Endothelial cell of umbilical vein (primary cell): Measurements from ENCODE around the gene TMEM222. TPM values are rescaled to one million over a fixed set of nuclear protein-coding genes. Genes with fewer than 3 reads are reported as not detected.

Experiments
- BruUV-seq: library from RNA; stranded (reverse); fragments of 400-500 nt; replicated peaks from 2 replicates; lab custom pipeline; 2021; lab: Mats Ljungman, UMichigan
- CTCF ChIA-PET: fragments of 300-600, 350-600 bp; sonication (Branson Sonifier 250); formaldehyde crosslinking; loops from one replicate; lab custom pipeline; 2021; ENCODE audit warnings: antibody characterized with exemption, inconsistent platforms; lab: Charles Lee
- POLR2A ChIA-PET: fragments of 300-600, 350-600 bp; sonication (Branson Sonifier 250); formaldehyde crosslinking; loops from one replicate; lab custom pipeline; 2021; ENCODE audit warnings: antibody characterized with exemption, inconsistent platforms; lab: Charles Lee
- DNase-seq: peaks from one replicate; pipeline ENCODE4 v3.0.0-alpha.2; 2011; ENCODE audit warnings: low read depth, low spot score
- FAIRE-seq: peaks from 2 replicates; lab custom pipeline; 2011; peaks lifted over from hg19 to GRCh38; lab: Jason Lieb, UNC
- H2AFZ ChIP-seq: 2 replicates; pipeline ENCODE4 v1.6.0; 2012; ENCODE audit warnings: low read depth, low read length, control low read depth, inconsistent platforms
- H3K27ac ChIP-seq: 2 replicates; pipeline ENCODE4 v1.5.1; 2011; ENCODE audit warnings: low read depth, mild to moderate bottlenecking, control low read depth, low read length, moderate library complexity; ENCODE audit not compliant: insufficient read depth
- H3K27me3 ChIP-seq, 2 experiments: 2 replicates each; pipeline versions ENCODE4 v1.6.0 to v1.6.1; 2011; ENCODE audit warnings: low read length in 2 of 2, mixed read lengths in 1 of 2; ENCODE audit not compliant: control insufficient read depth in 2 of 2, insufficient read depth in 2 of 2
- H3K36me3 ChIP-seq, 2 experiments: 2 replicates in 1 of 2; 3 replicates in 1 of 2; pipeline ENCODE4 v1.5.1; 2011; ENCODE audit warnings: low read length in 2 of 2, mild to moderate bottlenecking in 1 of 2, moderate library complexity in 1 of 2; ENCODE audit not compliant: control insufficient read depth in 2 of 2, insufficient read depth in 2 of 2; ENCODE audit errors: extremely low read depth in 1 of 2
- H3K4me1 ChIP-seq: 3 replicates; pipeline ENCODE4 v1.5.1; 2011; ENCODE audit warnings: mild to moderate bottlenecking, low read length; ENCODE audit not compliant: control insufficient read depth, insufficient read depth; ENCODE audit errors: extremely low read depth
- H3K4me2 ChIP-seq: 2 replicates; pipeline ENCODE4 v1.6.1; 2011; ENCODE audit warnings: low read length, control low read depth, mixed read lengths; ENCODE audit not compliant: insufficient read depth
- H3K4me3 ChIP-seq, 3 experiments: fragments of 200-600 bp in 1 of 3; sonication (generic), shearing (Covaris generic) in 1 of 3; replicated peaks in 1 of 3; 2 replicates each; pipeline ENCODE4 v1.5.1; 2011 to 2016; ENCODE audit warnings: control low read depth in 3 of 3, low read length in 3 of 3, mild to moderate bottlenecking in 2 of 3, inconsistent platforms in 1 of 3, low read depth in 1 of 3, moderate library complexity in 1 of 3; ENCODE audit not compliant: insufficient read depth in 1 of 3
- H3K79me2 ChIP-seq: 2 replicates; pipeline ENCODE4 v1.6.0; 2012; ENCODE audit warnings: low read length, inconsistent platforms; ENCODE audit not compliant: control insufficient read depth, insufficient read depth
- H3K9ac ChIP-seq: replicated peaks from 2 replicates; pipeline ENCODE3; 2011; ENCODE audit warnings: low read length, control low read depth; ENCODE audit not compliant: insufficient read depth; ENCODE audit errors: extremely low read depth
- H3K9me1 ChIP-seq: replicated peaks from 3 replicates; pipeline ENCODE4 v1.6.0; 2011; ENCODE audit warnings: mild to moderate bottlenecking, low read length; ENCODE audit not compliant: control insufficient read depth, insufficient read depth; ENCODE audit errors: extremely low read depth
- H3K9me3 ChIP-seq: replicated peaks from 2 replicates; pipeline ENCODE4 v1.5.1; 2012; ENCODE audit warnings: low read length, inconsistent platforms; ENCODE audit not compliant: control insufficient read depth, insufficient read depth
- H4K20me1 ChIP-seq: replicated peaks from 2 replicates; pipeline ENCODE3; 2011; ENCODE audit warnings: mild to moderate bottlenecking, low read length; ENCODE audit not compliant: control insufficient read depth, insufficient read depth; ENCODE audit errors: extremely low read depth
- EZH2 ChIP-seq: IDR thresholded peaks from 2 replicates; pipeline ENCODE4 v1.6.1; 2012; ENCODE audit warnings: borderline replicate concordance, low read depth, mild to moderate bottlenecking, moderate library complexity, low read length, inconsistent platforms; ENCODE audit not compliant: severe bottlenecking
- GATA2 ChIP-seq: IDR thresholded peaks from 2 replicates; pipeline ENCODE4 v1.7.0; 2011; ENCODE audit warnings: low read depth, mild to moderate bottlenecking, moderate library complexity, mixed read lengths, low read length; ENCODE audit not compliant: insufficient read length, insufficient read depth
- JUN ChIP-seq: IDR thresholded peaks from 2 replicates; pipeline ENCODE4 v1.6.1; 2011; ENCODE audit warnings: borderline replicate concordance, low read depth; ENCODE audit not compliant: insufficient read length, insufficient read depth
- dilution Hi-C: fragments of 300-500 bp; cut with MboI; formaldehyde crosslinking; loops from one replicate; pipeline ENCODE4 v1.15.0; 2019; ENCODE audit warnings: low sequenced_read_pairs; ENCODE audit not compliant: extremely low pct_ligation_motif_present
- intact Hi-C: fragments of 100-400 bp; cut with micrococcal nuclease; formaldehyde crosslinking; loops from one replicate; pipeline ENCODE4 v1.10.0; 2022
- polyA plus RNA-seq, 4 experiments: library from polyadenylated mRNA; depleted of rRNA in 3 of 4; stranded (reverse) in 3 of 4; unstranded in 1 of 4; fragments of >200 nt; gene quantifications; 2 replicates each; pipeline versions ENCODE4 v1.2.1 to v1.2.3, GENCODE V29; 2011 to 2012; ENCODE audit warnings: missing spikeins in 1 of 4
- total RNA-seq: library from RNA; stranded (reverse); gene quantifications from 2 replicates; pipeline ENCODE4 v1.2.3, GENCODE V29; 2021
- TF ChIP-seq, protein P1 (sequence below): IDR thresholded peaks from 2 replicates; pipeline ENCODE4 v1.6.1; 2011; ENCODE audit not compliant: insufficient read depth, insufficient read length

Gene TMEM222
- total and polyA plus RNA-seq, 2 donors (not counting 3 experiments of a cell fraction or from before 2014, with no cell fraction given), result 45.8 to 76.1 TPM

GRCh38 chr1:27348861-27349783, 27.2 kb downstream of the TMEM222 start:
- Histone ChIP-seq H4K20me1 (no peaks in the 10 kb centered on the region), H3K79me2 (no peaks in the 10 kb centered on the region), H3K9ac (no peak overlapping the region), H3K9me3 (no peaks in the 10 kb centered on the region), H3K27ac (no peak overlapping the region), H2AFZ (peak overlapping the region; percentile 75), H3K4me1 (peaks cover 7% of the 10 kb centered on the region), H3K27me3 (peaks cover 2 to 5% of the 10 kb centered on the region in 2 experiments), H3K9me1 (no peaks in the 10 kb centered on the region), H3K4me3 (peak overlapping the region in 1 of 3 experiments; percentile 31), H3K4me2 (peak overlapping the region; percentile 45), H3K36me3 (no peaks in the 10 kb centered on the region)
- TF ChIP-seq GATA2, result no peak
- TF ChIP-seq, protein P1, sequence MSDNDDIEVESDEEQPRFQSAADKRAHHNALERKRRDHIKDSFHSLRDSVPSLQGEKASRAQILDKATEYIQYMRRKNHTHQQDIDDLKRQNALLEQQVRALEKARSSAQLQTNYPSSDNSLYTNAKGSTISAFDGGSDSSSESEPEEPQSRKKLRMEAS, result no peak
- TF ChIP-seq EZH2, result no peak
- no peak for TF ChIP-seq JUN
- no peak for DNase-seq
- intact Hi-C loops (no loop called here), dilution Hi-C loops (no loop called here)
- no peak for FAIRE-seq
- ChIA-PET POLR2A (interaction anchor here (0.6 kb wide), 1 partner anchor 153 kb away, joined by 5 read pairs; no protein-coding TSS in a partner anchor), CTCF (interaction anchor here (0.6 to 2.1 kb wide), 13 partner anchors 8 to 357 kb away, joined by 3 to 12 read pairs (median 4); partner anchors contain the start of gene FCN3)
- no TSS peak for BruUV-seq
